GM18505 (cell line): ENCODE results near the gene NRG3.

Source experiments
- ATAC-seq: cut with Tn5 transposase; IDR thresholded peaks from one replicate; pipeline ENCODE4 v1.9.1; 2021; ENCODE audit not compliant: unreplicated experiment
- POLR2A ChIP-seq: IDR thresholded peaks from 4 replicates; pipeline ENCODE4 v1.6.1; 2011; ENCODE audit warnings: borderline replicate concordance; ENCODE audit not compliant: insufficient read depth, insufficient read length; ENCODE audit errors: extremely low read depth

Gene NRG3

GRCh38 chr10:82464966-82465365 lies 590.0 kb downstream of the NRG3 start:
- no peak for ATAC-seq
- no peak for TF ChIP-seq POLR2A

- no peak for ATAC-seq
- TF ChIP-seq POLR2A: no peak
Observed at GRCh38 chr10:82468453-82468852, 593.5 kb downstream of the NRG3 start.

- no peak for ATAC-seq
- no peak for TF ChIP-seq POLR2A
Observed at GRCh38 chr10:82472406-82473335, 597.7 kb downstream of the NRG3 start.

DNA sequence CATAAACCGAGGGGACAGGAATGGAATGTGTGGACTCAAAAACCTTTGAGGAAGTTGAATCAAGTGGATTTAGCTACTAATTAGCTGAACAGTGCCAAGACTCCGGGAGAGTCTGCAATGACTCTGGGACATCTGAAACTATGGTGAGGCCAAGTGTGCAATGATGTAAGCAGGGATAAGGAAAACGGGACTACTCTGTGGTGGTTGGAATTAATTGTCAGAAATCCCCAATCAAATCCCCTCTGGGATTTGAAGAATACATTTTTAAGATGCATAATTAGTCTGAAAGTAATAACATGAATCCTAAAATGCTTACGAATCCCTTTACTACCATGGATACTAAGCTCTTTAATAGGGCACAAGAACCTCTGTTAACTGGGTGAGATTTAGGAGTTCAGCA lies 602.8 kb downstream of the NRG3 start:
- no peak for TF ChIP-seq POLR2A
- no peak for ATAC-seq

GRCh38 chr10:82492647-82493046 lies 617.7 kb downstream of the NRG3 start:
- ATAC-seq: no peak
- TF ChIP-seq POLR2A: no peak

- no peak for TF ChIP-seq POLR2A
- ATAC-seq: no peak
Observed at GRCh38 chr10:82496114-82496513, 621.1 kb downstream of the NRG3 start.

DNA sequence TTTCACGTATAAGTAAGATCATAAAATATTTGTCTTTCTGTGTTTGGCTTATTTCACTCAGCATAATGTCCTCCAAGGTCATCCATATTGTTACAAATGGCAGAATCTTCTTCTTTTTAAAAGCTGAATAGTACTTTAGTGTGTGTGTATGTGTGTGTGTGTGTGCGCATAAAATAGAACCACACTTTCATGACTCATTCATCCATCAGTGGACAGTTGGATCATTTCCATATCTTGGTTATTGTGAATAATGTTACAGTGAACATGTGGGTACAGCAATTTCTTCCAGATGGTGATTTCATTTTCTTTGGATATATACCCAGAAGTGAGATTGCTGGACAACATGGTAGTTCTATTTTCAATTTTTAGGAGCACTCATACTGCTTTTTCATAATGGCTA lies 622.4 kb downstream of the NRG3 start:
- TF ChIP-seq POLR2A: no peak
- no peak for ATAC-seq

GRCh38 chr10:82498976-82499375 lies 624.0 kb downstream of the NRG3 start:
- no peak for TF ChIP-seq POLR2A
- no peak for ATAC-seq

DNA sequence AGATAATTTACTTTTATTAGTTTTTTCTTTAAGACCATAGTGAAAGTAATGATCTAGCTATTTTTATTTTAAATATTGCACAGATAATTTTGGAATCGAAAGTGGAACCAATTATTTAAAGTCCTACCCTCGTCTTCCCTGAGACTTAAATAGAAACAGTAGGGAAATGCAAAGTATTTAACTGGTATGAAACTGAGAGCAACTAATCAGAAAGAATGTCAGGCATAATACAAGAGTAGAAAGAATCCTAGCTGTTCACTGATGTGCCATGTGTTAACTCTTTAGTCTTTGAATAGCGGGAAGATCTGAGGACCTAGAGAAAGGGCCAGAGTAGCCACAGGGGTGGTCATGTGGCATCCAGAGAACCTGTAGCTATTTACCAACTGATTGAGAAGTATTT lies 630.0 kb downstream of the NRG3 start:
- no peak for ATAC-seq
- no peak for TF ChIP-seq POLR2A

- no peak for ATAC-seq
- TF ChIP-seq POLR2A: no peak
Observed at GRCh38 chr10:82506680-82507376, 631.8 kb downstream of the NRG3 start.

- TF ChIP-seq POLR2A: no peak
- no peak for ATAC-seq
Observed at GRCh38 chr10:82515256-82515655, 640.3 kb downstream of the NRG3 start.

DNA sequence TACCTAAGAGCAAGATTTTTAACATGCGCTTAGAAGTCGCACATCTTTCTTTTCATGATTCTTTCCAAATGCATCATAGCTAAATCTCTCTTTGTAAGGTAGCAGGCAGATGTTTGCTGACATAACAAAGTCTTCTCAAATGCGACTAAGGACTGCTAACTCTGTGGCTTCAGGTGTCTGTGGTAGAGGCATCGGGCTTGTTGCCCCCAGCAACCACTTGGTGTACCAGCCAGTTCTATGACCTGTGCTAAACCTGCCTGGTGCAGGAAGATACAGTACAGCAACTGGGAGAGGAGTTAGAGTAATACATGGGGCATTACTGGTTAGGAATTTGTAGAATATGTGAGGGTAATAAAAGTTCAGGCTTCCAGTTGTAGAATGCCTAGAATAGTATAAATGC lies 654.1 kb downstream of the NRG3 start:
- ATAC-seq: no peak
- no peak for TF ChIP-seq POLR2A

DNA sequence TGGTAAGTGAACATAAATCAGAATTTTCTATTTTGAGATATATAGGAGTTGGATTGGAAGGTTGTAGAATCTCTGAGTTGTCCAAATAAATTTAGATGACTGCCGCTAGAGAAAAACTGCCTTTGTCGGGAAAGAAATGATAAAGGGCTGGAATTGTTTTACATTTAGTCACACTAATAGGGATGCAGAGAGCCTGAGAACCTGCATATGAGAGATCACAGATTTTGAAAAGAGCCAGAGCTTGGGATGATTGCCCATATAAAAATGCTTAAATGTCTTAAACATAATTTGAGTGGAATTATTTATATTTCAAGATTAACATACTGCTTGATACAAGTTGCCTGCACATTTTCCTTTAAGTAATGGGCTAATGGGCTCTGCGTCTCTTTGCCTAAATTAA lies 660.5 kb downstream of the NRG3 start:
- TF ChIP-seq POLR2A: no peak
- ATAC-seq: no peak

- no peak for TF ChIP-seq POLR2A
- ATAC-seq: no peak
Observed at GRCh38 chr10:82536668-82537067, 661.7 kb downstream of the NRG3 start.

- no peak for ATAC-seq
- TF ChIP-seq POLR2A: no peak
Observed at GRCh38 chr10:82538272-82538671, 663.3 kb downstream of the NRG3 start.

DNA sequence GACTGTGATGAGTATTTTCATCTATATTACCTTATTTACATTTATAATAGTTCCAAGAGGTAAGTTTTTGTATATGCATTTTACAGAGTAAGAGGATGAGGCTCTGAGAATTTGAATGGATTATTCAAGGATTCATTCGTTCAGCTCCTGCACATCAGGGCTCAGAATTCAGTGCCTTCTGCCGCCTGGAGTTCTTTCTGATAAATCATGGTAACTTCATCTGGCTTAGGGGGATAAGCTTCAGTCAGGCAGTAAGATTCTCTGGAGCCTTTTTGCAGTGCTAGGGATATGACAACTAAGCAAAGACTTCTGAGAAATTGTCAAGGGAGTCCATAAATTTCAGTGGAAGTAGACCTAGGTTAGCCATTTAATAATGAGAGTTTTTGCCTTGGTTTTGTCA lies 668.6 kb downstream of the NRG3 start:
- no peak for TF ChIP-seq POLR2A
- no peak for ATAC-seq
